Gastrocnemius medialis (tissue), 4 donors: Measurements from ENCODE around the gene ETV6. TPM values are rescaled to one million over a fixed set of nuclear protein-coding genes. Genes with fewer than 3 reads are reported as not detected.

Source experiments
- ATAC-seq, 2 donors: fragments of 150-250 bp; one replicate each; pipeline ENCODE4 v1.9.1; 2016
- DNase-seq, 2 donors: peaks; one replicate each; pipeline ENCODE4 v3.0.0-alpha.2; 2019
- H3K27ac ChIP-seq, 4 donors: fragments of 200-600 bp; sonication (generic); 1 replicate in 1 of 4; 2 replicates in 3 of 4; pipeline ENCODE4 v1.5.1; 2016 to 2018; ENCODE audit warnings: mild to moderate bottlenecking in 2 of 4, moderate library complexity in 1 of 4
- H3K27me3 ChIP-seq, 3 donors: fragments of 200-600 bp; sonication (generic) in 2 of 3; 1 replicate in 1 of 3; 2 replicates in 2 of 3; pipeline versions ENCODE4 v1.5.1 to v1.6.0; 2016 to 2019; ENCODE audit warnings: mild to moderate bottlenecking in 1 of 3, moderate library complexity in 1 of 3
- H3K36me3 ChIP-seq, 2 donors: fragments of 200-600 bp; sonication (generic) in 1 of 2; one replicate each; pipeline ENCODE4 v1.5.1; 2017 to 2018
- H3K4me1 ChIP-seq, 2 donors: fragments of 200-600 bp; sonication (generic) in 1 of 2; one replicate each; pipeline ENCODE4 v1.5.1; 2016 to 2017; ENCODE audit warnings: mild to moderate bottlenecking in 2 of 2
- H3K4me3 ChIP-seq, 4 donors: fragments of 200-600 bp; sonication (generic) in 3 of 4; 1 replicate in 1 of 4; 2 replicates in 3 of 4; pipeline ENCODE4 v1.5.1; 2016 to 2019; ENCODE audit warnings: mild to moderate bottlenecking in 2 of 4
- H3K9me3 ChIP-seq, 3 donors: fragments of 200-600 bp; sonication (generic) in 2 of 3; 1 replicate in 1 of 3; 2 replicates in 2 of 3; pipeline ENCODE4 v1.5.1; 2016 to 2019
- POLR2A ChIP-seq, 2 donors: fragments of 450-650 bp; IDR thresholded peaks; one replicate each; pipeline ENCODE4 v1.6.1; 2017; ENCODE audit warnings: antibody characterized with exemption in 2 of 2, mild to moderate bottlenecking in 2 of 2, moderate library complexity in 2 of 2
- in situ Hi-C, 4 donors: fragments of 200-750 bp; cut with MboI; loops; one replicate each; pipeline versions ENCODE4 v1.15.0 to v1.8.0; 2017; ENCODE audit warnings: low sequenced_read_pairs in 4 of 4
- intact Hi-C: fragments of 100-400 bp; cut with DNase I; formaldehyde crosslinking; loops from one replicate; pipeline ENCODE4 v1.15.1; 2023; ENCODE audit warnings: low total_unique reads
- total RNA-seq, 4 donors: library from RNA; depleted of rRNA; stranded (reverse); fragments of >200 nt; gene quantifications; one replicate each; pipeline versions ENCODE4 v1.1.0 to v1.2.3, GENCODE V29; 2016
- TF ChIP-seq, protein P1 (sequence below), 5 experiments: fragments of 450-650 bp in 3 of 5; fragments of 200-600 bp in 2 of 5; sonication (generic) in 2 of 5; IDR thresholded peaks in 4 of 5; conservative IDR thresholded peaks in 1 of 5; 1 replicate in 4 of 5; 2 replicates in 1 of 5; pipeline ENCODE4 v1.5.1; 2016 to 2019; ENCODE audit warnings: antibody characterized with exemption in 5 of 5, mild to moderate bottlenecking in 3 of 5, moderate library complexity in 3 of 5

ETV6 gene
- total RNA-seq, 4 donors from 2014 or later = 2.8 to 5.9 (median 3.3) TPM

DNA sequence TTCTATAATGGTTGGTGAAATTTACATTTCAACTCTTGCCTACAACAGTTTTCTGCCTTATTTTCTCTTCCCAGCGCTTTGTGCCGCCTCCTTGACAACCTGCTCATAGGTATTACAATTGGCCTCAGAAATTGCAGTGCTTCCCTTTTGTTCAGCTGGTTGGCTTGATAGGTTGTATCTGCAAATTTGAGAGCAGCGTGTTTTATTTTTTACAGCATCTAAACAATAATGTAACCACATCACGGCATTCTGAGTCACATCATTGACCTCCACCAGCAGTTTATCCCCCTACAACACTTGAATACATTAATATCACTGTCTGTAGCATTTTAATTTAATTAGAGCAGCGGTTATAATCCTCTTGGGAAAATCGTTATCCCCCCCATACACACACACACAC lies 99.4 kb downstream of the ETV6 start:
- no peak overlapping the region for H3K27ac ChIP-seq
- TF ChIP-seq, protein P1, sequence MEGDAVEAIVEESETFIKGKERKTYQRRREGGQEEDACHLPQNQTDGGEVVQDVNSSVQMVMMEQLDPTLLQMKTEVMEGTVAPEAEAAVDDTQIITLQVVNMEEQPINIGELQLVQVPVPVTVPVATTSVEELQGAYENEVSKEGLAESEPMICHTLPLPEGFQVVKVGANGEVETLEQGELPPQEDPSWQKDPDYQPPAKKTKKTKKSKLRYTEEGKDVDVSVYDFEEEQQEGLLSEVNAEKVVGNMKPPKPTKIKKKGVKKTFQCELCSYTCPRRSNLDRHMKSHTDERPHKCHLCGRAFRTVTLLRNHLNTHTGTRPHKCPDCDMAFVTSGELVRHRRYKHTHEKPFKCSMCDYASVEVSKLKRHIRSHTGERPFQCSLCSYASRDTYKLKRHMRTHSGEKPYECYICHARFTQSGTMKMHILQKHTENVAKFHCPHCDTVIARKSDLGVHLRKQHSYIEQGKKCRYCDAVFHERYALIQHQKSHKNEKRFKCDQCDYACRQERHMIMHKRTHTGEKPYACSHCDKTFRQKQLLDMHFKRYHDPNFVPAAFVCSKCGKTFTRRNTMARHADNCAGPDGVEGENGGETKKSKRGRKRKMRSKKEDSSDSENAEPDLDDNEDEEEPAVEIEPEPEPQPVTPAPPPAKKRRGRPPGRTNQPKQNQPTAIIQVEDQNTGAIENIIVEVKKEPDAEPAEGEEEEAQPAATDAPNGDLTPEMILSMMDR (IDR thresholded peaks at IDR 0.05 in 4 of 5, conservative IDR thresholded peaks at IDR 0.05 in 1 of 5) = no peak
- no peak for TF ChIP-seq POLR2A (IDR thresholded peaks at IDR 0.05)
- no peaks in the 10 kb centered on the region for H3K27me3 ChIP-seq
- no peaks in the 10 kb centered on the region for H3K36me3 ChIP-seq
- no peak for ATAC-seq
- in situ Hi-C loops (no loop called here), intact Hi-C loops (no loop called here)
- no peak overlapping the region for H3K4me3 ChIP-seq
- no peaks in the 10 kb centered on the region for H3K4me1 ChIP-seq
- H3K9me3 ChIP-seq = no peaks in the 10 kb centered on the region
- DNase-seq = no peak

DNA sequence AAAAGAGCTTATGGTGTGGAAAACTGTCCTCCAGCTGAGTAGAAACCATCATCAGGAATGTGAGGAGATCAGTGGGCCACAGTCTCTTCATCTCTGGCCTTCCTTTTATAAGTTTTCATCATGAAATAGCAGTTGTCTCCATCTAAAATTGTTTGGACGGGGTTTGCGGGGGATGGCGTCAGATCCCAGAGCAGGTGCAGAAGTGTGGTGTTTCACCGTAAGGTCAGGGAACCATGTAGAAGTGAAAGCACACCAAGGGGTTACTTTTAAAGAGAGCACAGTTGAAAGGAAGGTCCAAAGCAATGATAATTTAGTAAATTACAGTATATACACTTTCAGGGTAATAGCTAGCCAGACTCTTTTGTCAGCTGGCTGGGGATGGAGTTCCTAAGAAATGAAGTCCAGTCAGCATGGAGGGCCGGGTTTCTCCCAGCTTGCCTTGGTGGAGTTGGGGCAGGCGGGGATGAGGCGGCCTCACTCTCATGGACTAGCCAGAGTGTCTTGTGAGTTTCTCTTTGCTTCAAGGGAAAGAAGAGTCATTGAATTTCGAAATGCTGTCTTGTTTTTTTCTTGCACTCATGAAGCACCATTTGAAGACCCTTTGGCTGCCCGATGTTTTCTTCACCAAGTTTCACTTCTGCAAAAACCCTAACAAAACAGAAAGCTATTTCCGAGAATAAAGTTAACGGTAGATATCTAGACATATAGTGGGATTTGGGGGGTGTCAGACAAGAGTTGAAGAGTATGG lies 100.6 kb downstream of the ETV6 start:
- in situ Hi-C loops (no loop called here), intact Hi-C loops (no loop called here)
- Histone ChIP-seq H3K36me3 (no peaks in the 10 kb centered on the region), H3K9me3 (no peaks in the 10 kb centered on the region), H3K4me1 (peaks cover 0 to 1% of the 10 kb centered on the region in 2 donors), H3K27me3 (no peaks in the 10 kb centered on the region), H3K4me3 (no peak overlapping the region), H3K27ac (no peak overlapping the region)
- no peak for ATAC-seq
- TF ChIP-seq, protein P1 (IDR thresholded peaks at IDR 0.05 in 4 of 5, conservative IDR thresholded peaks at IDR 0.05 in 1 of 5) = no peak
- no peak for TF ChIP-seq POLR2A (IDR thresholded peaks at IDR 0.05)
- no peak for DNase-seq

- Histone ChIP-seq H3K4me1 (peaks cover 16 to 25% of the 10 kb centered on the region in 2 donors), H3K4me3 (no peak overlapping the region), H3K27ac (no peak overlapping the region), H3K36me3 (no peaks in the 10 kb centered on the region), H3K9me3 (no peaks in the 10 kb centered on the region), H3K27me3 (no peaks in the 10 kb centered on the region)
- intact Hi-C loops = no loop called here
- TF ChIP-seq, protein P1 (IDR thresholded peaks at IDR 0.05 in 4 of 5, conservative IDR thresholded peaks at IDR 0.05 in 1 of 5) = no peak
- TF ChIP-seq POLR2A (IDR thresholded peaks at IDR 0.05) = no peak
- ATAC-seq = no peak
- DNase-seq = no peak
- in situ Hi-C loops = no loop called here
These were observed 103.1 kb downstream of the ETV6 start for GRCh38 chr12:11752403-11753149.

DNA sequence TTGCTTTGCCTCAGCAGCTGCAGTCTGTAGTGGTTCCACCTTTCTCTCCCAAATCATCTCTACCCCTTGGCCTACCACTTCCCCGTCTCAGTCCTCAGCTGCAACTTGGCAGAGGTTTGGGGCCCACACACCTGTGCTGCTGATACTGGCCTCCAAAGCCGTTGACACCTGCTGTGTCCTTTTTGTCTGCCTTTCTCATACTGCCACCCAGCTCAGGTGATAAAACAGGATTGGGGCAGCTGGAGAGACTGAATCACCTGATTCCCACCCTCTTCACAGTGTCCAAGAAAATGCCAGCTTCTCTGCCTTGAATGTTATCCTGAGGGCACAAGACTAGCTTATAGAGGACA lies 103.7 kb downstream of the ETV6 start:
- no peaks in the 10 kb centered on the region for H3K36me3 ChIP-seq
- H3K4me1 ChIP-seq = peaks cover 22 to 30% of the 10 kb centered on the region in 2 donors
- ATAC-seq = no peak
- H3K27me3 ChIP-seq = no peaks in the 10 kb centered on the region
- no peak for DNase-seq
- H3K27ac ChIP-seq = peak overlapping the region in 1 of 4 donors; percentile 23
- intact Hi-C loops = no loop called here
- H3K9me3 ChIP-seq = no peaks in the 10 kb centered on the region
- no peak for TF ChIP-seq POLR2A (IDR thresholded peaks at IDR 0.05)
- TF ChIP-seq, protein P1 (IDR thresholded peaks at IDR 0.05 in 4 of 5, conservative IDR thresholded peaks at IDR 0.05 in 1 of 5) = no peak
- in situ Hi-C loops = no loop called here
- no peak overlapping the region for H3K4me3 ChIP-seq
